OCI-LY1 (cell line): ENCODE results near the gene MYCL.

Source experiments
- H2AFZ ChIP-seq: fragments of 200-600 bp; sonication (generic), shearing (Covaris generic); 2 replicates; pipeline ENCODE4 v1.6.0; 2014; ENCODE audit warnings: antibody characterized with exemption, mild to moderate bottlenecking, low read length
- H3F3A ChIP-seq: fragments of 200-600 bp; sonication (generic), shearing (Covaris generic); 2 replicates; pipeline ENCODE4 v1.6.0; 2014; ENCODE audit warnings: mild to moderate bottlenecking, antibody characterized with exemption, low read length, moderate library complexity; ENCODE audit not compliant: insufficient read depth
- H3K27ac ChIP-seq: fragments of 200-600 bp; sonication (generic); 2 replicates; pipeline ENCODE4 v1.5.1; 2014; ENCODE audit warnings: low read length, mixed run types, mild to moderate bottlenecking, low read depth; ENCODE audit not compliant: poor library complexity, severe bottlenecking
- H3K27me3 ChIP-seq: fragments of 200-600 bp; sonication (generic); 2 replicates; pipeline ENCODE4 v1.6.0; 2014; ENCODE audit warnings: antibody characterized with exemption, mild to moderate bottlenecking, low read length, moderate library complexity; ENCODE audit not compliant: insufficient read depth
- H3K36me3 ChIP-seq: fragments of 200-600 bp; sonication (generic); 2 replicates; pipeline ENCODE4 v1.6.1; 2014; ENCODE audit warnings: mild to moderate bottlenecking, antibody characterized with exemption, low read length, moderate library complexity, mixed read lengths; ENCODE audit not compliant: insufficient read depth
- H3K4me1 ChIP-seq: fragments of 200-600 bp; sonication (generic); 2 replicates; pipeline ENCODE4 v1.5.1; 2014; ENCODE audit warnings: mild to moderate bottlenecking, low read length, moderate library complexity; ENCODE audit not compliant: insufficient read depth, severe bottlenecking
- H3K4me2 ChIP-seq: fragments of 200-600 bp; sonication (generic), shearing (Covaris generic); 2 replicates; pipeline ENCODE4 v1.6.1; 2014; ENCODE audit warnings: low read length
- H3K4me3 ChIP-seq: fragments of 200-600 bp; sonication (generic); 2 replicates; pipeline ENCODE4 v1.5.1; 2014; ENCODE audit warnings: low read length, low read depth, mild to moderate bottlenecking, mixed read lengths; ENCODE audit not compliant: poor library complexity, severe bottlenecking
- H3K79me2 ChIP-seq: fragments of 200-600 bp; shearing (Covaris generic); 2 replicates; pipeline ENCODE4 v1.6.1; 2016; ENCODE audit warnings: mixed run types, low read length, mixed read lengths; ENCODE audit not compliant: insufficient read depth
- H3K9ac ChIP-seq: fragments of 200-600 bp; sonication (generic), shearing (Covaris generic); 2 replicates; pipeline ENCODE4 v1.6.1; 2014; ENCODE audit warnings: mild to moderate bottlenecking, low read length, mixed read lengths
- H3K9me2 ChIP-seq: fragments of 200-600 bp; sonication (generic), shearing (Covaris generic); 2 replicates; pipeline ENCODE4 v1.6.1; 2014; ENCODE audit warnings: low read depth, mild to moderate bottlenecking, low read length, mixed read lengths
- H3K9me3 ChIP-seq: fragments of 200-600 bp; shearing (Covaris generic); 2 replicates; pipeline ENCODE4 v1.6.1; 2014; ENCODE audit warnings: low read length, mixed read lengths
- H4K20me1 ChIP-seq: fragments of 200-600 bp; sonication (generic), shearing (Covaris generic); 2 replicates; pipeline ENCODE4 v1.6.0; 2016; ENCODE audit warnings: mild to moderate bottlenecking, low read length; ENCODE audit not compliant: insufficient read depth
- EZH2 ChIP-seq: fragments of 200-600 bp; sonication (generic), shearing (Covaris generic); IDR thresholded peaks from 2 replicates; pipeline ENCODE4 v1.8.0; 2017; ENCODE audit warnings: borderline replicate concordance, mixed run types, mild to moderate bottlenecking, antibody characterized with exemption, low read length, moderate library complexity, mixed read lengths
- TF ChIP-seq, protein P1 (sequence below): fragments of 200-600 bp; sonication (generic), shearing (Covaris generic); IDR thresholded peaks from 2 replicates; pipeline ENCODE4 v1.5.1; 2017; ENCODE audit warnings: mild to moderate bottlenecking, antibody characterized with exemption, low read length, moderate library complexity, mixed read lengths

The MYCL gene

DNA sequence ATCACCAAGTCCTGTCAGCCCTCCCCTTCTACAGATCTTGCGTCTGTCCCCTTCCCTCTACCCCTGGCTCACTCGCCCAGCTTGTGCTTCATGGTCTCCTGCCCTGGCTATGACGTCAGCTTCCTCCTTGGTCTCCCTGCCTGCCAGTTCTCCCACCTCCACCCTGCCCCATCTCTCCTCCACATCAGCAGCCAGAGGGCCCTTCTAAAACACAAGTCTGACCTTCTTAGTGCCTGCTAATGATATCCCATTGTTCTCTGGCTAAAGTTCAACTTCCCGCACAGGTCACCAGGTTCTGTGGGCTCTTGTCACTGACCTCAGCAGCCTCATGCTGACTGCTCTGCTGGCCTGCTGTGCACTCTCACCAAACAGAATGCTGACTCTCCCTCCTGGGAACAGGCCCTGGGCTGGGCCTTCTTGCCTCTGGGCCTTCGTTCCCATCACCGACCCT, 24.7 kb upstream of the MYCL start:
- no peak overlapping the region for H3K4me2 ChIP-seq
- no peaks in the 10 kb centered on the region for H3K36me3 ChIP-seq
- H3F3A ChIP-seq, result no peaks in the 10 kb centered on the region
- H3K27me3 ChIP-seq, result 0 out of 2 replicates have a peak, but pooled peaks cover 4% of the 10 kb centered on the region
- H3K79me2 ChIP-seq, result no peaks in the 10 kb centered on the region
- H3K4me3 ChIP-seq, result no peak overlapping the region
- no peaks in the 10 kb centered on the region for H3K9me3 ChIP-seq
- no peak overlapping the region for H2AFZ ChIP-seq
- H3K9ac ChIP-seq, result no peak overlapping the region
- H3K27ac ChIP-seq, result no peak overlapping the region
- TF ChIP-seq, protein P1, sequence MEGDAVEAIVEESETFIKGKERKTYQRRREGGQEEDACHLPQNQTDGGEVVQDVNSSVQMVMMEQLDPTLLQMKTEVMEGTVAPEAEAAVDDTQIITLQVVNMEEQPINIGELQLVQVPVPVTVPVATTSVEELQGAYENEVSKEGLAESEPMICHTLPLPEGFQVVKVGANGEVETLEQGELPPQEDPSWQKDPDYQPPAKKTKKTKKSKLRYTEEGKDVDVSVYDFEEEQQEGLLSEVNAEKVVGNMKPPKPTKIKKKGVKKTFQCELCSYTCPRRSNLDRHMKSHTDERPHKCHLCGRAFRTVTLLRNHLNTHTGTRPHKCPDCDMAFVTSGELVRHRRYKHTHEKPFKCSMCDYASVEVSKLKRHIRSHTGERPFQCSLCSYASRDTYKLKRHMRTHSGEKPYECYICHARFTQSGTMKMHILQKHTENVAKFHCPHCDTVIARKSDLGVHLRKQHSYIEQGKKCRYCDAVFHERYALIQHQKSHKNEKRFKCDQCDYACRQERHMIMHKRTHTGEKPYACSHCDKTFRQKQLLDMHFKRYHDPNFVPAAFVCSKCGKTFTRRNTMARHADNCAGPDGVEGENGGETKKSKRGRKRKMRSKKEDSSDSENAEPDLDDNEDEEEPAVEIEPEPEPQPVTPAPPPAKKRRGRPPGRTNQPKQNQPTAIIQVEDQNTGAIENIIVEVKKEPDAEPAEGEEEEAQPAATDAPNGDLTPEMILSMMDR, result no peak
- no peak for TF ChIP-seq EZH2
- no peaks in the 10 kb centered on the region for H3K9me2 ChIP-seq
- H4K20me1 ChIP-seq, result no peaks in the 10 kb centered on the region
- H3K4me1 ChIP-seq, result no peaks in the 10 kb centered on the region

DNA sequence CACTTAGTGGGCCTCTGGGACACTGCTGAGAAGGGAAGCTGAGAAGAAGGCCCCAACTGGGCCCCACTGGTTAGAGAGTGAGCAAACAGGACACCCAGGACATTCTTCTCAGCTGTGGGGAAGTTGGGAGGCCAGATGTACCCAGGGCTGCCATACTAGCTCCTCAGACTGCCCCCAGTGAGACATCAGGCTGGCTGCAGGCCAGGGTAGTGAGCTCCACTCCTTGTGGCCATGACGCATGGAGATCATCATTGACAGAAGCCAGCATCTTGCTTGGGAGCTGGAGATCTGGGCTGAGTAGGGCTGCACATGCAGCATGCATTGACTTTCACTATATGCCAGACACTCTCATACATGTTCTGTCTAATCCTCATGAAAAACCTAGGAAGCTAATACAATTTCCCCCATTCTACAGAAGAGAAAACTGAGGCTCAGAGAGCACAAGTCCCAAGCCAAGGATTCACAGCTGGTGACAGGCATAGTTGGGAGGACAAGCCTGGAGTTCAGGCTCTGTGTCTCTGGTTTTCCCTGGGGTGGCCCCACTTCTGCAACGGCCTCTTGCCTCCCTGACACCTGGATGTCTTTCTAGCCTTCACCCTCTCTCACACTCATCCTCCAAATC, 24.1 kb upstream of the MYCL start:
- Histone ChIP-seq H4K20me1 (no peaks in the 10 kb centered on the region), H3K79me2 (no peaks in the 10 kb centered on the region), H3K27ac (no peak overlapping the region), H3K27me3 (0 out of 2 replicates have a peak, but pooled peaks cover 4% of the 10 kb centered on the region), H2AFZ (no peak overlapping the region), H3K4me2 (no peak overlapping the region), H3K9me2 (no peaks in the 10 kb centered on the region), H3K9me3 (no peaks in the 10 kb centered on the region), H3K9ac (no peak overlapping the region), H3K36me3 (no peaks in the 10 kb centered on the region), H3F3A (no peaks in the 10 kb centered on the region), H3K4me1 (no peaks in the 10 kb centered on the region), H3K4me3 (no peak overlapping the region)
- TF ChIP-seq, protein P1, result no peak
- no peak for TF ChIP-seq EZH2

DNA sequence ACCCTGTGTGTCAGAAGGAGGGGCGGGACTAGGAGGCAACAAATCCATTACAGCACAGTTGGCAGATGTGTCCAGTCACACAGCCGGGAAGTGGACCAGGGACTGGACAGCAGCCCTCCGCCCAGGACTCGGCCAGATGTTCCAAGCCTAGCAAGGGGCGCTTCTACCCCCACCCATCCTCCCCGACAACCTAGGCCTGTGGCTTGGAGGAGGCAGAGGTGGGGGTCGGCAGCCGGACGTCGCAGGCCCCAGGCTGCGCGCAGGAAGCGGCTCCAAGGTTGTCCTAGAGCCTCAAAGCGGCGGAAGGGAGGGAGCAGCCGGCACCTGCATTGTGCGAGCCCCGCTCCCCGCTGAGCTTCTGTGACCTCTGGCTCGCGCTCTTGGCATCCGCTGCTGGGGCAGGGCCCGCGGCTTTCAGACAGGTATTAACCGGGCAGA, 20.6 kb upstream of the MYCL start:
- H3K36me3 ChIP-seq, result no peaks in the 10 kb centered on the region
- no peak overlapping the region for H3K27ac ChIP-seq
- no peak for TF ChIP-seq EZH2
- TF ChIP-seq, protein P1, result no peak
- no peak overlapping the region for H2AFZ ChIP-seq
- no peaks in the 10 kb centered on the region for H3K79me2 ChIP-seq
- no peak overlapping the region for H3K9ac ChIP-seq
- H3F3A ChIP-seq, result no peaks in the 10 kb centered on the region
- no peaks in the 10 kb centered on the region for H4K20me1 ChIP-seq
- H3K9me3 ChIP-seq, result no peaks in the 10 kb centered on the region
- H3K4me1 ChIP-seq, result no peaks in the 10 kb centered on the region
- H3K27me3 ChIP-seq, result peaks cover 4% of the 10 kb centered on the region; the same call in 1 of the 2 replicates
- H3K4me2 ChIP-seq, result no peak overlapping the region
- no peak overlapping the region for H3K4me3 ChIP-seq
- no peaks in the 10 kb centered on the region for H3K9me2 ChIP-seq
